Midbrain (tissue), 1 donor: ENCODE results near the gene UBE2S.

Experiments used
- DNase-seq: peaks from one replicate; lab custom pipeline; 2025; lab: John Stamatoyannopoulos, UW

Gene UBE2S

GRCh38 chr19:55362990-55363716 is 44.4 kb downstream of the UBE2S start, which contains the start of gene GARIN5B:
Gene GARIN5B (minus strand): TSS chr19:55363260. CDS start chr19:55363066, 194 bp downstream.
- no peak for DNase-seq

DNA sequence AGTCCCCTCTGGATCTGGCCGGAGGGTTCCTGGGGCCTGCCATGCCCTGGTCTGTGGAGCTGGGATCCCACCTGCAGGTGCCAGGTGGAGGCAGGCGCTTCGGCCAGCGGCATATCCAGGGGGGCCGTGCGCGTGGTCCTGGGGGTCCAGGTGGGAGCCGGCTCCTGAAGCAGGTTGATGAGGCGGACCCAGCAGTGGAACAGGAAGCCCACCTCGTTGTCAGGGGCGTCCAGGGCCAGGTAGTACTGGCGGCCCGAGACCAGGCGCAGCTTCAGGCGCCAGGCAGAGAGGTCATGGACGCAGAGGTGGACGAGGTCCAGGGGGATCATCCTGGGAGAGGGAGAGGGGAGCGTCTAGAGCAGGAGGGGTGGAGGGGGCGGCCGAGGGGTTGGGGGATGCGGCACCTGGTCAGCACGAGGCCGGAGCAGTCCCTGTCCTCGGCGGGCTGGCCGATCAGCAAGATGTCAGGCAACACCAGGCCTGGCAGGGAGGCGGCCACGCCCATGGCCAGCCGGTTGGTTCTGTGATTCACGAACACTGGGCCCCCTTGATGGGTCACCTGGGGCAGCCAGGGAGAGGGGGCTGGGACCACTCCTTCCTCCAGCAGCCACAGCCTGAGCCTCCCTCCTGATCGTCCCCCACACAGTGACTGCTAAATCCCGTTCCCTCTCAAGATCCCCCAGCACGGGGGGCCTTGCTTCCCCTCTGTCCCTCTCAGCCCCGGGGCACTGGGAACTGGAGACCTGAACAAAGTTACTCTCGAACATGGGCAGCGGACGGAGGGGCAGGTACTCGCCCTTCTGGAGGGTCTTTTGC is 45.2 kb downstream of the UBE2S start:
- DNase-seq = no peak

DNA sequence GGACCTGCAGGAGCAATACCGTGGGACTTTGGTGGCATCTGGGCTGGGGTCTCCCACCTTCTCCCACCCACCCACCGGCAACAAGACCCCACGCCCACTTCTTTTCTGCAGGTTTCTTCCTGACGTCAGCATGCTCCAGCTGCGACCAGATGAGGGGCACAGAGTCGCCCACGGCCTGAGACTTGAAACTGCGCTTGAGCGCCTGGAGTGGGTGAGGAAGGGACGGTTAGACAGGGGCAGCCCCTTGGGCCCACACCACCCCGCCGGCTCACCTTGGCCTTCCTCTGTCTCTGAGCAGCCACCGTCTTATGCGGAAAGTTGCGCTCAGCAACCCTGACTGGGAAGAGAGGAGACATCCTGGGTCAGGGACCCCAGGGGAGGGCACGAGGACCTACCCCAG is 46.7 kb downstream of the UBE2S start:
- no peak for DNase-seq

DNA sequence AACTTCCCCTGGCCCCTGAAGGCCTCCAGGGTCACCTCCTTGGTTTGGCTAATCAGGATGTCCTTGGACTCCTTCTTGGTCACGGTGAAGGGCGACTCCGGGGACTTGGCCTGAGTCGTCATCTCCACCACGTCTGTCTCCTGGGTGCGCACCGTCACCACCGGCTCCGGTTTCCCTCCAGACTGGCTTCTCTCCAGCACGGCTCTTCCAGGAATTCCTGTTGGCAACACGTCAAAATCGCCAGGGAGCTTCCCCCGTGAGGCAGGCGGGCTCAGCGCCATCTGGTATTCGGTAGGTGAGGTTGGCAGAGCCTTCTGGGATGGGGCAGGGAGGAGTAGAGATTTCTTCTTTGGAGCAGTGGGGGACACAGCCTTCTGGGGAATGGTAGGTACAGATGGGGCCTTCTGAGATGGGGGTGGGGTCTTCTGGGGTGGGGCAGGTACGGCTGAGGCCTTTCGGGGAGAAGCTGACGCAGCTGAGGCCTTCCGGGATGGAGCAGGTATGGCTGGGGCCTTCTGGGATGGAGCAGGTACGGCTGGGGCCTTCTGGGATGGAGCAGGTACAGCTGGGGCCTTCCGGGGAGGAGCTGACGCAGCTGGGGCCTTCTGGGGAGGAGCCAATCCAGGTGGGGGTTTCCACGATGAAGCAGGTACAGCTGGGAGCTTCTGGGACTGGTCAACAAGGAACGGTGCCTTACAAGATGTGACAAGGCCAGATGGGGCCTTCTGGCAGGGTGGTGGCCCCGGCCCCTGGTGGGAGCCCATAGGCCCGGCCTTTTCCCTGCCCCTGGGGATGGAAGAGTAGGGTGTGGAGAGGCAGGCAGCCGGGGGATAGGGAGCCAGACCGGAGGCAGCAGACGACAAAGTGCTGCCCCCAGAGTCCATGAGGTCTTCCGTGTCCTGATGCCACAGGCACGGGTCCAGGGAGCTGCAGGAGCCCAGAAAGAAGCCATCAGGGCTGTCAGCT is 48.4 kb downstream of the UBE2S start:
- no peak for DNase-seq

DNA sequence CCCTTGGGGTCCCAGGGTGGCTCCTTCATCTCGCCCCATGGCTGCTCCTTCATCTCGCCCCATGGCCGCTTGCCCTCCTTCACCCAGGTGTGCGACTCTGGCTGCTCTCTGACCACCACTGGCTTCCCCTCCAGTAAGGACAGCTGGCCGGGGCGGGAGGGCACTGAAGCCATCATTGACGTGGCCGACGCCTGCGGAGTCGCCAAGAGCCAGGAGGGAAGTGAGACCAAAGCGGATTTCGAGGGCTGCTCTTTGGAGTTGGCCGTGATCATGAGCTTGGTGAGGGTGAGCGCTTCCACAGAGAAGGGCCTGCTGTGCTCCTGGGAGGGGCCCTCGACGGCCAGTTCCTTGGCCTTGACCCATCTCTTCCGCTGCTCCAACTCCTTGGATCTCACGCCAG is 49.1 kb downstream of the UBE2S start:
- DNase-seq = no peak

DNA sequence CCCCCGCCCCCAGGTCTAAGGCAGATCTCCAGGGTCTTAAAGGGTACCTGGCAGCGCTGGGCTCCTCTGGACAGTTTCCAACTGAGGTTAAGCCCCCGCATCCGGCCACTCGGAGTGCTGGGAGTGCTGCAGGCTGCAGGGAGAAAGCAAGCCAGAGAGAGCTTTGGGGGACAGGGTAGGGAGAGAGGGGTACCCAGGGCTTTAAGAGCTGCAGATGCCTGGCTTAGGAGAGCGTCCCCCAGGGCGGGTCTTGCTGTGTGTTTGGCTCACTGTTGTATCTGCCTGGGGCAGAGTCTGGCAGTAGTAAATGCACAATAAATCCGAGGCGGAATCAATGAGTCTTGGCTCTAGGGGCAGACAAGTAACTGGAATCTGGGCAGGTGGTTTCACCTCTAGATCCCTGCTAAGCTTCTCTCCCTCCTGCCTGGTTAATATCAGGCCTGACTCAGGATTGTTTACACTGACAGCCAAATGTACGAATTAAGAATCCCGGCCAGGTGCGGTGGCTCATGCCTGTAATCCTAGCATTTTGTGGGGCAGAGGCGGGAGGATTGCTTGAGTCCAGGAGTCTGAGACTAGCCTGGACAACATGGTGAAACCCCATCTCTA is 52.3 kb downstream of the UBE2S start:
- no peak for DNase-seq

- no peak for DNase-seq
Measured at GRCh38 chr19:55354698-55355212, 52.8 kb downstream of the UBE2S start, which contains the start of gene COX6B2. Gene COX6B2 (minus strand): TSS chr19:55354719. CDS start chr19:55354521, 198 bp downstream.

GRCh38 chr19:55353803-55354697 is 53.5 kb downstream of the UBE2S start:
- no peak for DNase-seq

- no peak for DNase-seq
Measured at GRCh38 chr19:55353356-55353802, 54.2 kb downstream of the UBE2S start.

GRCh38 chr19:55352549-55353145 is 54.9 kb downstream of the UBE2S start:
- DNase-seq = no peak

DNA sequence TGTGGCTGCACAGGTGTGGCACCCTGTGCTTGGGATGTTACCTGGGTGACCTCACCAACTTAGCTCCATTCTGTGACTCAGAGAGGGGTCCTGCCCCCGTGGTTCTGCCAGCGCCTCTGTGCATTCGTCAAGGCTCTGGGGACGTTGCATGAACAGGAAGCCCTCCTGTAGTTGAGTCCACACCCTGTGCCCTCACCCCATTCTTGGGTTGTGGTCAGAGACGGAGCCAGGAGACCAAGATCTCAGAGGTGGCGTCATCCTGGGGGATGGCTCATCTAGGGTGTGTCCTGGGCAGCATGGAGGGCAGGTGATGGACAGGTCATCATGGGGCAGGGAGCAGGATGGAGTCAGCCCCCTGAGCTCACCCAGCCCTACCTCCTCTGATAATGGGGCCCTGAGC is 55.5 kb downstream of the UBE2S start:
- DNase-seq = no peak

DNA sequence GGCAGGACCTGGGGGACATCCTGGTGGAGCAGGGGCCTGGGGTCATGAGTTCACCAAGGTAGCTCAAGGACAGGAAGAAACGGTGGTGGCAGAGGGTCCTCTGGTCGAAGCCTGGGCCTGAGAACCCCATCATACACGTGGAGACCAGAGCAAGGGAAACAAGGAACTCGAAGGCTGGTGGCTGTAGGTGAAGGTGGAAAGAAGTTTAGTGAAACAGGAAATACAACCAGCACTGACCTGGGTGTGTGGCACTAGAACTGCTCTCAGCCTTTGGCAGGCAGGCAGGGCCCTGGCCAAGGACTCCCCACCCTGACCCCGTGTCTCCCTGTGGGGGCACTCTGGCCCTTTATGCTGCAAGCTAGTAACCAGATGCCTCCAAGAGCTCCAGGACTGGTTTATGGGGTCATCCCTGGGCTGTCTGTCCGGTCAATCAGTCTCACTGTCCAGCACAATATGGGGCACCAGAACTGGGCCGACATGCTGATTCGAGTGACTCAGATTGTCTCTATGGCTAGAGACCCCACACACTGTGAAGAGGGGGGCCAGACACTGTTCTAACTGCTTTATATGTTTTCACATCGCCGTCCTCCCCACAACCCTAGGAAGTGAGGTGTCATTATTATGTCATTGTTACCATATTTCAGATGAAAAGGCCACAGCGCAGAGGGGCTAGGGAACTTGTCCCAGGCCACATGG is 56.8 kb downstream of the UBE2S start:
- no peak for DNase-seq
